IMR-90 (cell line): ENCODE measurements around the gene GORASP1. TPM values are rescaled to one million over a fixed set of nuclear protein-coding genes. Genes with fewer than 3 reads are reported as not detected.

Experiments
- ATAC-seq: fragments of 200-7000 bp; cut with Tn5 transposase; 2 replicates; pipeline ENCODE4 v1.9.1; 2020; ENCODE audit warnings: low read depth, mild to moderate bottlenecking, moderate library complexity
- BruUV-seq: library from RNA; stranded (reverse); fragments of 400-500 nt; replicated peaks from 2 replicates; lab custom pipeline; 2021; lab: Mats Ljungman, UMichigan
- CTCF ChIA-PET: fragments of 300-600 bp; formaldehyde crosslinking; extraction: SDS; loops from one replicate; lab custom pipeline; 2021; ENCODE audit warnings: antibody characterized with exemption; lab: Yijun Ruan, JAX
- POLR2A ChIA-PET: fragments of 300-600 bp; sonication (Branson Sonifier 250); formaldehyde crosslinking; loops from one replicate; lab custom pipeline; 2022; ENCODE audit warnings: antibody characterized with exemption; ENCODE audit not compliant: unreplicated experiment; lab: Charles Lee
- DNase-seq: peaks from one replicate; pipeline ENCODE4 v3.0.0; 2013
- H2AFZ ChIP-seq: replicated peaks from 2 replicates; pipeline ENCODE3; 2013; ENCODE audit warnings: low read length, mild to moderate bottlenecking; ENCODE audit not compliant: poor library complexity
- H2AK5ac ChIP-seq: 2 replicates; pipeline ENCODE4 v1.6.1; 2013; ENCODE audit warnings: low read depth, low read length, inconsistent platforms
- H2AK9ac ChIP-seq: replicated peaks from 2 replicates; pipeline ENCODE3; 2013; ENCODE audit warnings: mild to moderate bottlenecking, low read depth, low read length, moderate library complexity; ENCODE audit not compliant: poor library complexity
- H2BK120ac ChIP-seq: 2 replicates; pipeline ENCODE4 v1.6.1; 2013; ENCODE audit warnings: low read depth, low read length, inconsistent platforms
- H2BK15ac ChIP-seq: 3 replicates; pipeline ENCODE4 v1.6.1; 2013; ENCODE audit warnings: low read depth, low read length, inconsistent platforms
- H2BK20ac ChIP-seq: 2 replicates; pipeline ENCODE4 v1.6.1; 2013; ENCODE audit warnings: low read depth, mild to moderate bottlenecking, inconsistent platforms, low read length, moderate library complexity
- H2BK5ac ChIP-seq: 2 replicates; pipeline ENCODE4 v1.6.1; 2013; ENCODE audit warnings: mild to moderate bottlenecking, low read depth, low read length, inconsistent platforms; ENCODE audit not compliant: poor library complexity, severe bottlenecking
- H3K14ac ChIP-seq: replicated peaks from 2 replicates; pipeline ENCODE4 v1.6.1; 2013; ENCODE audit warnings: low read depth, low read length, inconsistent platforms
- H3K18ac ChIP-seq: 2 replicates; pipeline ENCODE4 v1.6.1; 2013; ENCODE audit warnings: low read depth, low read length, control low read depth
- H3K23ac ChIP-seq: 2 replicates; pipeline ENCODE4 v1.6.1; 2013; ENCODE audit warnings: low read depth, low read length, inconsistent platforms
- H3K27ac ChIP-seq: 2 replicates; pipeline ENCODE4 v1.5.1; 2013; ENCODE audit warnings: mild to moderate bottlenecking, control low read depth, low read length; ENCODE audit not compliant: insufficient read depth
- H3K27me3 ChIP-seq: 2 replicates; pipeline ENCODE4 v1.6.1; 2013; ENCODE audit warnings: low read length; ENCODE audit not compliant: control insufficient read depth, insufficient read depth
- H3K36me3 ChIP-seq: 2 replicates; pipeline ENCODE4 v1.6.1; 2013; ENCODE audit warnings: low read length, mixed read lengths; ENCODE audit not compliant: control insufficient read depth, insufficient read depth
- H3K4ac ChIP-seq: 2 replicates; pipeline ENCODE4 v1.6.1; 2013; ENCODE audit warnings: low read depth, low read length, inconsistent platforms
- H3K4me1 ChIP-seq: 2 replicates; pipeline ENCODE4 v1.6.1; 2013; ENCODE audit warnings: low read length, mixed read lengths; ENCODE audit not compliant: control insufficient read depth, insufficient read depth
- H3K4me2 ChIP-seq: 2 replicates; pipeline ENCODE4 v1.6.1; 2013; ENCODE audit warnings: low read depth, mild to moderate bottlenecking, control low read depth, low read length, moderate library complexity
- H3K4me3 ChIP-seq: 2 replicates; pipeline ENCODE4 v1.5.1; 2013; ENCODE audit warnings: low read depth, mild to moderate bottlenecking, control low read depth, low read length, moderate library complexity; ENCODE audit not compliant: insufficient read depth
- H3K56ac ChIP-seq: 2 replicates; pipeline ENCODE4 v1.6.1; 2013; ENCODE audit warnings: low read length, inconsistent platforms; ENCODE audit not compliant: insufficient read depth; ENCODE audit errors: extremely low read depth
- H3K79me1 ChIP-seq, 2 experiments: 2 replicates each; pipeline ENCODE4 v1.6.1; 2013; ENCODE audit warnings: low read length in 2 of 2, inconsistent platforms in 1 of 2, low read depth in 1 of 2
- H3K9ac ChIP-seq: 2 replicates; pipeline ENCODE4 v1.6.1; 2013; ENCODE audit warnings: low read depth, low read length, control low read depth
- H3K9me1 ChIP-seq: 2 replicates; pipeline ENCODE4 v1.6.1; 2013; ENCODE audit warnings: low read length, inconsistent platforms; ENCODE audit not compliant: insufficient read depth
- H3K9me3 ChIP-seq: 2 replicates; pipeline ENCODE4 v1.6.1; 2013; ENCODE audit warnings: low read length; ENCODE audit not compliant: control insufficient read depth, insufficient read depth
- H4K20me1 ChIP-seq: 2 replicates; pipeline ENCODE4 v1.6.1; 2013; ENCODE audit warnings: low read length, inconsistent platforms; ENCODE audit not compliant: insufficient read depth
- H4K5ac ChIP-seq: 2 replicates; pipeline ENCODE4 v1.6.1; 2013; ENCODE audit warnings: mild to moderate bottlenecking, low read depth, low read length, control low read depth
- H4K8ac ChIP-seq, 2 experiments: 2 replicates each; pipeline ENCODE4 v1.6.1; 2013; ENCODE audit warnings: low read depth in 2 of 2, low read length in 2 of 2, control low read depth in 1 of 2, inconsistent platforms in 1 of 2
- H4K91ac ChIP-seq: 2 replicates; pipeline ENCODE4 v1.6.1; 2013; ENCODE audit warnings: low read depth, low read length, inconsistent platforms; ENCODE audit not compliant: insufficient read depth
- CEBPB ChIP-seq: IDR thresholded peaks from 2 replicates; pipeline ENCODE4 v1.6.1; 2012; ENCODE audit warnings: low read depth, low read length, improper control_type of control experiment
- CHD1 ChIP-seq: IDR thresholded peaks from 2 replicates; pipeline ENCODE4 v1.6.1; 2012; ENCODE audit warnings: low read depth, low read length, improper control_type of control experiment
- FOS ChIP-seq: fragments of 150-350 bp; IDR thresholded peaks from 2 replicates; pipeline ENCODE4 v1.6.1; 2016; ENCODE audit warnings: low read depth, low read length
- MAZ ChIP-seq: IDR thresholded peaks from 2 replicates; pipeline ENCODE4 v1.6.1; 2012; ENCODE audit warnings: low read depth, mild to moderate bottlenecking, low read length, improper control_type of control experiment, moderate library complexity, borderline replicate concordance
- WGBS, 2 experiments: methylation state at CpG; one replicate each; pipeline versions ENCODE4 v1.1.5 to v1.1.7; 2013; ENCODE audit warnings: missing lambda C conversion rate in 2 of 2; ENCODE audit not compliant: insufficient read length in 1 of 2; ENCODE audit errors: extremely low coverage in 2 of 2; 5-methylcytosine and 5-hydroxymethylcytosine counted together
- dilution Hi-C: fragments of 300-500 bp; cut with HindIII; formaldehyde crosslinking; loops from one replicate; pipeline ENCODE4 v1.14.3; 2018; ENCODE audit warnings: low sequenced_read_pairs; ENCODE audit not compliant: unreplicated experiment
- in situ Hi-C: fragments of 300-500 bp; cut with MboI; formaldehyde crosslinking; loops from 3 replicates; pipeline ENCODE4 v1.14.3; 2019; ENCODE audit warnings: low sequenced_read_pairs, inconsistent platforms, mixed read lengths
- intact Hi-C: fragments of 100-400 bp; cut with micrococcal nuclease; formaldehyde crosslinking; loops from 2 replicates; pipeline ENCODE4 v1.10.0; 2022
- polyA plus RNA-seq, 3 experiments: library from polyadenylated mRNA; depleted of rRNA; stranded (reverse); fragments of >200 nt; gene quantifications; 2 replicates each; pipeline ENCODE4 v1.2.3, GENCODE V29; 2012; ENCODE audit warnings: low replicate concordance in 1 of 3
- total RNA-seq: library from RNA; depleted of rRNA; stranded (reverse); fragments of >200 nt; gene quantifications from 2 replicates; pipeline ENCODE4 v1.2.3, GENCODE V29; 2012
- TF ChIP-seq, protein P1 (sequence below): conservative IDR thresholded peaks from 2 replicates; pipeline ENCODE4 v1.5.1; 2012; ENCODE audit warnings: mild to moderate bottlenecking, low read depth, low read length, improper control_type of control experiment
- TF ChIP-seq, protein P2 (sequence below): fragments of 150-350 bp; IDR thresholded peaks from 2 replicates; pipeline ENCODE4 v1.6.1; 2017; ENCODE audit warnings: mild to moderate bottlenecking, antibody characterized with exemption, low read length, low read depth

GORASP1 gene
- total and polyA plus RNA-seq, 2 of the 4 experiments (the other 2 are of a cell fraction) = 35.0 to 56.6 TPM

- H4K5ac ChIP-seq = no peak overlapping the region
- no peak overlapping the region for H2AK9ac ChIP-seq
- peaks cover 25% of the 10 kb centered on the region for H3K9me1 ChIP-seq
- in situ Hi-C loops (no loop called here), intact Hi-C loops (no loop called here), dilution Hi-C loops (no loop called here)
- DNase-seq = peak; percentile 47
- peaks cover 29% of the 10 kb centered on the region for H3K36me3 ChIP-seq
- peaks cover 23% of the 10 kb centered on the region for H3K4me1 ChIP-seq
- H3K4me3 ChIP-seq = no peak overlapping the region
- POLR2A ChIA-PET = no interaction called here
- H3K14ac ChIP-seq = no peak overlapping the region
- ATAC-seq = peak; percentile 41
- H4K91ac ChIP-seq = no peak overlapping the region
- no peak overlapping the region for H3K18ac ChIP-seq
- no peak overlapping the region for H2AK5ac ChIP-seq
- no peak overlapping the region for H2AFZ ChIP-seq
- no peak overlapping the region for H3K9ac ChIP-seq
- no peak overlapping the region for H3K27ac ChIP-seq
- H3K56ac ChIP-seq = no peak overlapping the region
- no peak overlapping the region for H3K4ac ChIP-seq
- TF ChIP-seq CEBPB (no peak), CHD1 (no peak), FOS (no peak), MAZ (no peak)
- TF ChIP-seq, protein P1, sequence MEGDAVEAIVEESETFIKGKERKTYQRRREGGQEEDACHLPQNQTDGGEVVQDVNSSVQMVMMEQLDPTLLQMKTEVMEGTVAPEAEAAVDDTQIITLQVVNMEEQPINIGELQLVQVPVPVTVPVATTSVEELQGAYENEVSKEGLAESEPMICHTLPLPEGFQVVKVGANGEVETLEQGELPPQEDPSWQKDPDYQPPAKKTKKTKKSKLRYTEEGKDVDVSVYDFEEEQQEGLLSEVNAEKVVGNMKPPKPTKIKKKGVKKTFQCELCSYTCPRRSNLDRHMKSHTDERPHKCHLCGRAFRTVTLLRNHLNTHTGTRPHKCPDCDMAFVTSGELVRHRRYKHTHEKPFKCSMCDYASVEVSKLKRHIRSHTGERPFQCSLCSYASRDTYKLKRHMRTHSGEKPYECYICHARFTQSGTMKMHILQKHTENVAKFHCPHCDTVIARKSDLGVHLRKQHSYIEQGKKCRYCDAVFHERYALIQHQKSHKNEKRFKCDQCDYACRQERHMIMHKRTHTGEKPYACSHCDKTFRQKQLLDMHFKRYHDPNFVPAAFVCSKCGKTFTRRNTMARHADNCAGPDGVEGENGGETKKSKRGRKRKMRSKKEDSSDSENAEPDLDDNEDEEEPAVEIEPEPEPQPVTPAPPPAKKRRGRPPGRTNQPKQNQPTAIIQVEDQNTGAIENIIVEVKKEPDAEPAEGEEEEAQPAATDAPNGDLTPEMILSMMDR = no peak
- TF ChIP-seq, protein P2, sequence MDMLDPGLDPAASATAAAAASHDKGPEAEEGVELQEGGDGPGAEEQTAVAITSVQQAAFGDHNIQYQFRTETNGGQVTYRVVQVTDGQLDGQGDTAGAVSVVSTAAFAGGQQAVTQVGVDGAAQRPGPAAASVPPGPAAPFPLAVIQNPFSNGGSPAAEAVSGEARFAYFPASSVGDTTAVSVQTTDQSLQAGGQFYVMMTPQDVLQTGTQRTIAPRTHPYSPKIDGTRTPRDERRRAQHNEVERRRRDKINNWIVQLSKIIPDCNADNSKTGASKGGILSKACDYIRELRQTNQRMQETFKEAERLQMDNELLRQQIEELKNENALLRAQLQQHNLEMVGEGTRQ = no peak
- H3K9me3 ChIP-seq = no peaks in the 10 kb centered on the region
- H2BK5ac ChIP-seq = no peak overlapping the region
- H2BK20ac ChIP-seq = no peak overlapping the region
- no TSS peak for BruUV-seq
- WGBS, 2 experiments = no CpG with 5 or more reads among the region's 7 CpGs
- no peak overlapping the region for H3K4me2 ChIP-seq
- H4K20me1 ChIP-seq = peaks cover 60% of the 10 kb centered on the region
- no peak overlapping the region for H4K8ac ChIP-seq
- H3K79me1 ChIP-seq = peaks cover 6 to 53% of the 10 kb centered on the region in 2 experiments
- H3K23ac ChIP-seq = no peak overlapping the region
- no peaks in the 10 kb centered on the region for H3K27me3 ChIP-seq
- CTCF ChIA-PET = interaction anchor here (1.1 kb wide), 1 partner anchor 149 kb away, joined by 4 read pairs; no protein-coding TSS in a partner anchor
- H2BK15ac ChIP-seq = no peak overlapping the region
- no peak overlapping the region for H2BK120ac ChIP-seq
These were observed 31.5 kb upstream of the GORASP1 start for GRCh38 chr3:39138804-39139415.
